H1 (cell line): Measurements from ENCODE around the gene SHISA9. TPM values are rescaled to one million over a fixed set of nuclear protein-coding genes. Genes with fewer than 3 reads are reported as not detected.

ENCODE experiments used
- CTCF ChIA-PET: fragments of 300-600 bp; sonication (Branson Sonifier 250); formaldehyde crosslinking; loops from one replicate; lab custom pipeline; 2021; ENCODE audit not compliant: partially characterized antibody; lab: Charles Lee
- POLR2A ChIA-PET: fragments of 300-600 bp; sonication (Branson Sonifier 250); formaldehyde crosslinking; loops from one replicate; lab custom pipeline; 2021; ENCODE audit warnings: inconsistent platforms; ENCODE audit not compliant: partially characterized antibody; lab: Charles Lee
- DNase-seq, 2 experiments: peaks; one replicate each; pipeline versions ENCODE4 v3.0.0 to v3.0.0-alpha.2; 2010 to 2022; ENCODE audit warnings: low spot score in 2 of 2, low read depth in 1 of 2, mixed read lengths in 1 of 2
- FAIRE-seq: peaks from 2 replicates; lab custom pipeline; 2011; peaks lifted over from hg19 to GRCh38; lab: Jason Lieb, UNC
- H2AFZ ChIP-seq: 2 replicates; pipeline ENCODE4 v1.8.1; 2012; ENCODE audit warnings: low read length, inconsistent platforms
- H2AK5ac ChIP-seq: 2 replicates; pipeline ENCODE4 v1.6.1; 2013; ENCODE audit warnings: low read depth, low read length
- H2BK120ac ChIP-seq: replicated peaks from 2 replicates; pipeline ENCODE3; 2013; ENCODE audit warnings: low read depth, low read length, inconsistent platforms
- H2BK12ac ChIP-seq: 2 replicates; pipeline ENCODE4 v1.6.1; 2013; ENCODE audit warnings: low read depth, low read length
- H2BK15ac ChIP-seq: 2 replicates; pipeline ENCODE4 v1.6.1; 2013; ENCODE audit warnings: low read length
- H2BK20ac ChIP-seq: 2 replicates; pipeline ENCODE4 v1.6.1; 2013; ENCODE audit warnings: low read length
- H2BK5ac ChIP-seq: 2 replicates; pipeline ENCODE4 v1.6.1; 2013; ENCODE audit warnings: low read depth, low read length
- H3K14ac ChIP-seq: 2 replicates; pipeline ENCODE4 v1.6.1; 2013; ENCODE audit warnings: inconsistent platforms; ENCODE audit not compliant: insufficient read length
- H3K18ac ChIP-seq: 2 replicates; pipeline ENCODE4 v1.6.1; 2013; ENCODE audit warnings: low read length; ENCODE audit errors: extremely low read depth
- H3K23ac ChIP-seq: 2 replicates; pipeline ENCODE4 v1.6.1; 2013; ENCODE audit warnings: inconsistent platforms; ENCODE audit not compliant: insufficient read length
- H3K23me2 ChIP-seq: 2 replicates; pipeline ENCODE4 v1.6.1; 2013; ENCODE audit warnings: low read depth, low read length
- H3K27ac ChIP-seq: 2 replicates; pipeline ENCODE4 v1.6.1; 2011; ENCODE audit warnings: low read depth, low read length, inconsistent platforms
- H3K27me3 ChIP-seq, 4 experiments: replicated peaks in 1 of 4; 1 replicate in 1 of 4; 2 replicates in 3 of 4; pipeline versions ENCODE4 v1.6.1 to v1.8.1; 2011 to 2013; ENCODE audit warnings: low read length in 3 of 4, mild to moderate bottlenecking in 3 of 4, inconsistent platforms in 2 of 4, mixed read lengths in 2 of 4, moderate library complexity in 1 of 4; ENCODE audit not compliant: control insufficient read depth in 3 of 4, insufficient read depth in 3 of 4; ENCODE audit errors: extremely low read depth in 1 of 4
- H3K36me3 ChIP-seq, 4 experiments: 2 replicates each; pipeline versions ENCODE4 v1.6.1 to v1.8.1; 2011 to 2013; ENCODE audit warnings: mild to moderate bottlenecking in 4 of 4, low read length in 3 of 4, moderate library complexity in 2 of 4, control low read depth in 1 of 4, inconsistent platforms in 1 of 4; ENCODE audit not compliant: insufficient read depth in 4 of 4, control insufficient read depth in 2 of 4
- H3K4ac ChIP-seq: replicated peaks from 2 replicates; pipeline ENCODE3; 2013; ENCODE audit warnings: low read length, low read depth, mixed read lengths, inconsistent platforms; ENCODE audit not compliant: insufficient read length
- H3K4me1 ChIP-seq, 4 experiments: replicated peaks in 1 of 4; 1 replicate in 1 of 4; 2 replicates in 3 of 4; pipeline versions ENCODE4 v1.6.1 to v1.8.1; 2011 to 2013; ENCODE audit warnings: low read length in 3 of 4, inconsistent platforms in 2 of 4, mixed read lengths in 1 of 4; ENCODE audit not compliant: insufficient read depth in 4 of 4, control insufficient read depth in 3 of 4
- H3K4me2 ChIP-seq, 2 experiments: 2 replicates each; pipeline versions ENCODE4 v1.6.1 to v1.8.1; 2011 to 2013; ENCODE audit warnings: low read depth in 2 of 2, low read length in 2 of 2, control low read depth in 1 of 2, inconsistent platforms in 1 of 2, mild to moderate bottlenecking in 1 of 2; ENCODE audit not compliant: insufficient read depth in 1 of 2
- H3K4me3 ChIP-seq, 4 experiments: fragments of 200-600, 300-600 bp in 1 of 4; sonication (generic), shearing (Covaris generic), sonication (Bioruptor Twin) in 1 of 4; 2 replicates each; pipeline versions ENCODE4 v1.5.1 to v1.8.1; 2011 to 2016; ENCODE audit warnings: low read length in 4 of 4, low read depth in 3 of 4, control low read depth in 2 of 4, inconsistent platforms in 2 of 4, mild to moderate bottlenecking in 2 of 4, mixed read lengths in 1 of 4, moderate library complexity in 1 of 4; ENCODE audit not compliant: insufficient read depth in 2 of 4; ENCODE audit errors: extremely low read depth in 1 of 4
- H3K56ac ChIP-seq: replicated peaks from 2 replicates; pipeline ENCODE3; 2013; ENCODE audit warnings: low read depth, mild to moderate bottlenecking, mixed read lengths, low read length, inconsistent platforms; ENCODE audit not compliant: insufficient read length
- H3K79me1 ChIP-seq: 2 replicates; pipeline ENCODE4 v1.6.1; 2013; ENCODE audit warnings: low read depth, low read length, control low read depth
- H3K79me2 ChIP-seq, 2 experiments: 2 replicates each; pipeline versions ENCODE4 v1.6.1 to v1.8.1; 2012 to 2013; ENCODE audit warnings: low read length in 2 of 2, mild to moderate bottlenecking in 2 of 2, inconsistent platforms in 1 of 2; ENCODE audit not compliant: insufficient read depth in 2 of 2, control insufficient read depth in 1 of 2
- H3K9ac ChIP-seq, 4 experiments: replicated peaks in 1 of 4; 1 replicate in 1 of 4; 2 replicates in 3 of 4; pipeline versions ENCODE4 v1.6.1 to v1.8.1; 2011 to 2013; ENCODE audit warnings: low read depth in 3 of 4, low read length in 3 of 4, control low read depth in 2 of 4, mild to moderate bottlenecking in 2 of 4, moderate library complexity in 2 of 4, inconsistent platforms in 1 of 4; ENCODE audit errors: extremely low read depth in 1 of 4
- H3K9me3 ChIP-seq, 2 experiments: 2 replicates each; pipeline versions ENCODE4 v1.6.1 to v1.8.1; 2012 to 2013; ENCODE audit warnings: mild to moderate bottlenecking in 2 of 2, moderate library complexity in 2 of 2, control low read depth in 1 of 2, inconsistent platforms in 1 of 2, low read depth in 1 of 2, low read length in 1 of 2, mixed read lengths in 1 of 2; ENCODE audit not compliant: insufficient read depth in 2 of 2
- H4K20me1 ChIP-seq, 2 experiments: replicated peaks in 1 of 2; 2 replicates each; pipeline versions ENCODE3 to v1.8.1; 2011 to 2013; ENCODE audit warnings: inconsistent platforms in 2 of 2, low read length in 2 of 2, mild to moderate bottlenecking in 1 of 2; ENCODE audit not compliant: insufficient read depth in 2 of 2, control insufficient read depth in 1 of 2
- H4K5ac ChIP-seq: 2 replicates; pipeline ENCODE4 v1.6.1; 2013; ENCODE audit warnings: low read length, low read depth, mixed read lengths, inconsistent platforms; ENCODE audit not compliant: insufficient read length
- H4K8ac ChIP-seq: 2 replicates; pipeline ENCODE4 v1.8.0; 2013; ENCODE audit warnings: mild to moderate bottlenecking, moderate library complexity, low read length, inconsistent platforms; ENCODE audit not compliant: insufficient read depth; ENCODE audit errors: extremely low read depth
- H4K91ac ChIP-seq: replicated peaks from 2 replicates; pipeline ENCODE3; 2013; ENCODE audit warnings: low read length, mixed read lengths, inconsistent platforms; ENCODE audit not compliant: insufficient read length
- ASH2L ChIP-seq: fragments of 200-600, 300-600 bp; sonication (generic); IDR thresholded peaks from one replicate; pipeline ENCODE4 v1.7.1; 2017; ENCODE audit warnings: low read length
- BACH1 ChIP-seq: IDR thresholded peaks from 2 replicates; pipeline ENCODE4 v1.6.1; 2012; ENCODE audit warnings: low read length, improper control_type of control experiment
- CEBPB ChIP-seq: IDR thresholded peaks from 2 replicates; pipeline ENCODE4 v1.6.1; 2012; ENCODE audit warnings: low read depth, low read length
- CHD2 ChIP-seq: IDR thresholded peaks from 2 replicates; pipeline ENCODE4 v1.6.1; 2012; ENCODE audit warnings: low read length, improper control_type of control experiment
- GABPA ChIP-seq: IDR thresholded peaks from 2 replicates; pipeline ENCODE4 v1.6.1; 2011; ENCODE audit warnings: mild to moderate bottlenecking, low read length, moderate library complexity, borderline replicate concordance; ENCODE audit not compliant: insufficient read depth
- GTF2F1 ChIP-seq: IDR thresholded peaks from 2 replicates; pipeline ENCODE4 v1.6.1; 2012; ENCODE audit warnings: low read depth, low read length, improper control_type of control experiment, borderline replicate concordance
- JUND ChIP-seq: IDR thresholded peaks from 2 replicates; pipeline ENCODE4 v1.6.1; 2011; ENCODE audit warnings: mild to moderate bottlenecking, improper control_type of control experiment, low read length
- PHF8 ChIP-seq: fragments of 200-600 bp; sonication (generic); conservative IDR thresholded peaks from 2 replicates; pipeline ENCODE4 v1.7.1; 2012; ENCODE audit warnings: low read depth, mild to moderate bottlenecking, inconsistent platforms, low read length, moderate library complexity
- RFX5 ChIP-seq: IDR thresholded peaks from 2 replicates; pipeline ENCODE4 v1.6.1; 2011; ENCODE audit warnings: low read depth, low read length, improper control_type of control experiment, borderline replicate concordance
- SIRT6 ChIP-seq: IDR thresholded peaks from one replicate; pipeline ENCODE4 v1.7.1; 2012; ENCODE audit warnings: low read length, inconsistent platforms
- SP2 ChIP-seq: IDR thresholded peaks from 2 replicates; pipeline ENCODE4 v1.6.1; 2012; ENCODE audit warnings: mild to moderate bottlenecking, low read length, inconsistent platforms
- WGBS, 2 experiments: shearing (Covaris generic) in 1 of 2; methylation state at CpG; one replicate each; pipeline versions ENCODE4 v1.1.6 to v1.1.7; 2013 to 2015; ENCODE audit warnings: low lambda C conversion rate in 2 of 2, mixed read lengths in 2 of 2, inconsistent platforms in 1 of 2, low coverage in 1 of 2, missing lambda C conversion rate in 1 of 2; ENCODE audit not compliant: insufficient replicate concordance in 2 of 2, insufficient coverage in 1 of 2, insufficient read length in 1 of 2; ENCODE audit errors: extremely low coverage in 1 of 2, missing lambda C conversion rate in 1 of 2; 5-methylcytosine and 5-hydroxymethylcytosine counted together
- polyA plus RNA-seq, 7 experiments: library from polyadenylated mRNA; depleted of rRNA in 3 of 7; stranded (reverse) in 5 of 7; unstranded in 2 of 7; fragments of >200 nt in 5 of 7; fragments of 200-250 nt in 2 of 7; gene quantifications; 1 replicate in 5 of 7; 2 replicates in 1 of 7; 4 replicates in 1 of 7; pipeline versions ENCODE4 v1.2.1 to v1.2.3, GENCODE V29; 2011 to 2013; ENCODE audit warnings: missing spikeins in 2 of 7, mixed read lengths in 2 of 7
- total RNA-seq: library from RNA; stranded (reverse); fragmentation: NEBNext Ultra II Directional; extraction: Animal tissue kit (Norgen Biotek cat#: 25700); gene quantifications from 2 replicates; pipeline ENCODE4 v1.2.1, GENCODE V29; 2021

Gene SHISA9
- total and polyA plus RNA-seq, 2 of the 8 experiments (the other 6 are each of a cell fraction or from before 2014, with no cell fraction given) = 25.6 to 39.8 TPM

GRCh38 chr16:13106464-13106863 is 205.1 kb downstream of the SHISA9 start:
- no peak overlapping the region for H3K23ac ChIP-seq
- no peak overlapping the region for H2BK120ac ChIP-seq
- no peak overlapping the region for H3K9ac ChIP-seq

More at GRCh38 chr16:13106464-13106863, 205.1 kb downstream of the SHISA9 start:
- FAIRE-seq (no peak), DNase-seq (no peak)
- Histone ChIP-seq H3K14ac (no peak overlapping the region), H3K79me1 (peaks cover 4% of the 10 kb centered on the region; the same call in 1 of the 2 replicates), H3K23me2 (no peaks in the 10 kb centered on the region; the same call in 1 of the 2 replicates), H4K20me1 (no peaks in the 10 kb centered on the region), H3K27me3 (no peaks in the 10 kb centered on the region), H2BK5ac (no peak overlapping the region), H2BK12ac (no peak overlapping the region), H4K8ac (no peak overlapping the region), H3K36me3 (no peaks in the 10 kb centered on the region), H3K4me1 (peaks cover 0 to 11% (median 3%) of the 10 kb centered on the region in 4 experiments; a peak in 4 of 7 replicates), H4K5ac (no peak overlapping the region), H3K18ac (no peak overlapping the region), H3K79me2 (peaks cover 0 to 31% of the 10 kb centered on the region in 2 experiments; a peak in 2 of 4 replicates), H4K91ac (no peak overlapping the region), H3K4ac (no peak overlapping the region), H3K56ac (no peak overlapping the region), H3K4me3 (no peak overlapping the region), H3K9me3 (peaks cover 0 to 2% of the 10 kb centered on the region in 2 experiments; a peak in 3 of 4 replicates), H3K27ac (no peak overlapping the region), H2AFZ (no peak overlapping the region), H2BK15ac (no peak overlapping the region), H2AK5ac (no peak overlapping the region), H2BK20ac (no peak overlapping the region), H3K4me2 (no peak overlapping the region)
- POLR2A ChIA-PET = interaction anchor here (0.7 to 1.2 kb wide), 2 partner anchors 14 to 35 kb away, joined by 3 read pairs; no protein-coding TSS in a partner anchor
- WGBS, 2 experiments = 94% methylated on average over 2 of the region's 2 CpGs; no CpG with 5 or more reads in 1 of the 2 experiments
- TF ChIP-seq BACH1 (no peak), CEBPB (no peak), SP2 (no peak), SIRT6 (no peak), PHF8 (no peak), JUND (no peak), GTF2F1 (no peak), GABPA (no peak), CHD2 (no peak), ASH2L (no peak), RFX5 (no peak)
- CTCF ChIA-PET = interaction anchor here (0.6 to 1.0 kb wide), 4 partner anchors 21 to 144 kb away, joined by 3 to 6 read pairs (median 4); no protein-coding TSS in a partner anchor
